OCI-LY3 (cell line): ENCODE measurements around the gene FLT1.

Source experiments
- H2AFZ ChIP-seq: fragments of 200-600, 300-600 bp; shearing (Covaris generic); 2 replicates; pipeline ENCODE4 v1.6.0; 2014; ENCODE audit warnings: antibody characterized with exemption, low read depth, low read length
- H3K27ac ChIP-seq: fragments of 200-600, 300-600 bp; sonication (generic); 2 replicates; pipeline ENCODE4 v1.5.1; 2014; ENCODE audit warnings: mild to moderate bottlenecking, low read length, moderate library complexity, mixed read lengths
- H3K27me3 ChIP-seq: fragments of 200-600, 300-600 bp; sonication (generic); 2 replicates; pipeline ENCODE4 v1.6.1; 2014; ENCODE audit warnings: low read depth, low read length, mixed read lengths
- H3K36me3 ChIP-seq: fragments of 200-600, 300-600 bp; sonication (generic); replicated peaks from 2 replicates; pipeline ENCODE3; 2014; ENCODE audit warnings: low read depth, low read length, mixed read lengths
- H3K4me1 ChIP-seq: fragments of 300-600, 200-600 bp; sonication (generic); 2 replicates; pipeline ENCODE4 v1.6.1; 2014; ENCODE audit warnings: low read length, mixed read lengths
- H3K4me2 ChIP-seq: fragments of 200-600, 300-600 bp; sonication (generic); 2 replicates; pipeline ENCODE4 v1.6.1; 2014; ENCODE audit warnings: low read length, mixed read lengths
- H3K4me3 ChIP-seq: fragments of 300-600, 200-600 bp; sonication (generic); 2 replicates; pipeline ENCODE4 v1.5.1; 2014; ENCODE audit warnings: antibody characterized with exemption, mild to moderate bottlenecking, low read length, moderate library complexity
- H3K79me2 ChIP-seq: fragments of 300-600, 200-600 bp; shearing (Covaris generic); 2 replicates; pipeline ENCODE4 v1.6.1; 2014; ENCODE audit warnings: mild to moderate bottlenecking, low read length, mixed read lengths
- H3K9ac ChIP-seq: fragments of 300-600, 200-600 bp; shearing (Covaris generic); 2 replicates; pipeline ENCODE4 v1.6.0; 2014; ENCODE audit warnings: mild to moderate bottlenecking, low read length, moderate library complexity
- H3K9me3 ChIP-seq: fragments of 200-600, 300-600 bp; shearing (Covaris generic); 2 replicates; pipeline ENCODE4 v1.6.1; 2014; ENCODE audit warnings: low read length, mixed read lengths; ENCODE audit not compliant: insufficient read depth
- H4K20me1 ChIP-seq: fragments of 200-600, 300-600 bp; sonication (generic); 2 replicates; pipeline ENCODE4 v1.6.1; 2016; ENCODE audit warnings: low read length, mixed read lengths; ENCODE audit not compliant: insufficient read depth
- CTCF ChIP-seq: fragments of 200-600, 300-600 bp; sonication (generic); IDR thresholded peaks from 2 replicates; pipeline ENCODE4 v1.5.1; 2014; ENCODE audit warnings: antibody characterized with exemption, low read length, low read depth
- EZH2phosphoT487 ChIP-seq: fragments of 200-600 bp; shearing (Covaris generic); IDR thresholded peaks from 2 replicates; pipeline ENCODE4 v1.6.1; 2018; ENCODE audit warnings: antibody characterized with exemption, mixed run types, low read depth

The FLT1 gene

DNA sequence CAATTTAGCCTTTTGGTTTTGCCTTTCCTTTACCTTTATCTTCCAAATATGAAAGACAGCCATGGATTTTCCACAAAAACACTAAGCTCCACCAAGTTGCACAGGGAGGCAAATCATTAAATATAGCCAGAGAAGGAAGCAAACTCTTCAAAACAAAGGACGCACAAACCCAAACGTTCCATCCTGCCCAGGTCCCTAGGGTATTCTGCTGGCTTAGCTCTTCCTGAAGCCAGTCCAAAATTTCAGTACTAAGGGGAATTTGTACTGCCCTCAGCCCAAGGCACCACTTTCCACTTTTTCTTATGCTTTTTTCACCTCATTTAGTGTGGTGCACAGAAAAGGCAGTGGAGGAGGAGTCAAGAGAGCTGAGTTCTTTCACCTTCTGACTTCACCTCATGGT lies 169.9 kb downstream of the FLT1 start:
- Histone ChIP-seq H2AFZ (no peak overlapping the region), H3K79me2 (no peaks in the 10 kb centered on the region), H3K27me3 (no peaks in the 10 kb centered on the region), H3K9ac (no peak overlapping the region), H3K4me2 (peak overlapping the region; percentile 36), H3K4me3 (peak overlapping the region; percentile 28), H4K20me1 (no peaks in the 10 kb centered on the region), H3K36me3 (no peaks in the 10 kb centered on the region), H3K4me1 (peaks cover 50% of the 10 kb centered on the region), H3K9me3 (no peaks in the 10 kb centered on the region), H3K27ac (no peak overlapping the region)
- TF ChIP-seq EZH2phosphoT487, result no peak
- no peak for TF ChIP-seq CTCF

DNA sequence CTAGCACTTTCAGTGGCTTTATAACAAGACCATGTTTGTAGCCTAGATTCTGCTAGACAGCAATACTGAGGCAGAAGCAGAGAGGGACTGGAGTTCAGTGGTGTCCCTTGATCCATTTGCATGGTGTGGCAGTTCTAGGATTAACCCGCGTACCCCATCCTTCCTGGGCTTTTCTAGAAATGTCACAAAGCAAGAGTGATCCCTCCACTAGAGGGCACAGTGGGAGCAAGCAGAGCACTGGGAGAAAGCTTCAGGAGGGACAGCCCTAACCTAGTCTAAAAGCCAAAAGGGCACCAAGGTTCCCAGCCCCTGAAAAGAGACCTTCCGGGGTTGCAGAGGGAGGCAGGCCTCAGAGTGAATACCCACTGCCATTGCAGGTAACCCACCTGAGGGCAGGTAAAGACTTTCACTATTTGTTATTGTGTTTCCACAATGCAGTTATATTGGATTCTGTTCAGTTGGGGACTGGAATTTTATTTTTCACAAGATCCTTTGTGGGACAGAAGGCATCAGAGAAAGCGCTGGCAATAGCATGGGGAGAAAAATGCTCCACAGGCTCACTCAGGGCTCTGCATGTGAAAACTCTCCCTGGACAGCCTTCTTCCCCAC lies 170.6 kb downstream of the FLT1 start:
- peak overlapping the region; percentile 36 for H3K4me2 ChIP-seq
- no peak overlapping the region for H3K4me3 ChIP-seq
- peaks cover 50% of the 10 kb centered on the region for H3K4me1 ChIP-seq
- no peaks in the 10 kb centered on the region for H3K9me3 ChIP-seq
- no peak overlapping the region for H3K9ac ChIP-seq
- H3K36me3 ChIP-seq, result no peaks in the 10 kb centered on the region
- no peak overlapping the region for H2AFZ ChIP-seq
- no peaks in the 10 kb centered on the region for H3K79me2 ChIP-seq
- no peaks in the 10 kb centered on the region for H3K27me3 ChIP-seq
- H3K27ac ChIP-seq, result no peak overlapping the region
- no peak for TF ChIP-seq EZH2phosphoT487
- peak; percentile 97 for TF ChIP-seq CTCF
- no peaks in the 10 kb centered on the region for H4K20me1 ChIP-seq

DNA sequence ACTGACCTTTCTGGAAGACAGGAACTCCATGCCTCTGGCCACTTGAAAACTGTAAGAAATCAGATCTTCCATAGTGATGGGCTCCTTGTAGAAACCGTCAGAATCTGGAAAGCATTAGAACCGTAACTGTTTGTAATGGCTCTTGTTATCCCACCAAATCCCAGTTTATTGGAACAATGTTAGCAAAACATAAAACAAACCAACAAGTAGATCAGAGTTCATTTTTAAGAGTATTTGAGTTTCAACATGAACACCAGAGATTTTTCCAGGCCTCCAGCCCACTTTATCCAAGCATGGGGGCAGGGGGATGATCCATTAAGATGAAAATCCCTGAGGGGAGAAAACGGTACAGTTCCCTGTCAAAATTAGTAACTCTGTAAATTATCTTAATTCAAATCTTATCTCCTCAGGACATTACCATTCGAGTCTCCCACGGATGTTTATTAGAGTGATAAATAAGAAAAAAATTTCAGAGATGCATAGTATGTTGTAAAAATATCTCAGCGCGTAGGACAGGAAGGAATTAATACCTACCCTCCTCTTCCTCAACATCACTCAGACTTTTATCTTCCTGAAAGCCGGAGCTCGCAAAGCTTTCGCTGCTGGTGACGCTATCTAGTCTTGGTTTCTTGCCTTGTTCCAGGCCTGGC lies 172.5 kb downstream of the FLT1 start:
- H4K20me1 ChIP-seq, result no peaks in the 10 kb centered on the region
- H2AFZ ChIP-seq, result no peak overlapping the region
- TF ChIP-seq CTCF, result no peak
- H3K9ac ChIP-seq, result no peak overlapping the region
- H3K9me3 ChIP-seq, result no peaks in the 10 kb centered on the region
- no peaks in the 10 kb centered on the region for H3K27me3 ChIP-seq
- H3K79me2 ChIP-seq, result no peaks in the 10 kb centered on the region
- peak overlapping the region; percentile 30 for H3K4me2 ChIP-seq
- no peak overlapping the region for H3K4me3 ChIP-seq
- no peaks in the 10 kb centered on the region for H3K36me3 ChIP-seq
- H3K27ac ChIP-seq, result no peak overlapping the region
- peaks cover 48% of the 10 kb centered on the region for H3K4me1 ChIP-seq

GRCh38 chr13:28321756-28322155 lies 173.2 kb downstream of the FLT1 start:
- no peaks in the 10 kb centered on the region for H3K79me2 ChIP-seq
- no peak overlapping the region for H3K9ac ChIP-seq
- H3K36me3 ChIP-seq, result no peaks in the 10 kb centered on the region
- H3K27ac ChIP-seq, result no peak overlapping the region
- no peak overlapping the region for H2AFZ ChIP-seq
- TF ChIP-seq CTCF (no peak), EZH2phosphoT487 (no peak)
- no peaks in the 10 kb centered on the region for H3K27me3 ChIP-seq
- H3K9me3 ChIP-seq, result no peaks in the 10 kb centered on the region
- peaks cover 42% of the 10 kb centered on the region for H3K4me1 ChIP-seq
- H3K4me2 ChIP-seq, result no peak overlapping the region
- H3K4me3 ChIP-seq, result no peak overlapping the region
- no peaks in the 10 kb centered on the region for H4K20me1 ChIP-seq
